A673 (cell line): ENCODE data around the gene GSG1L2.

Experiments
- EZH2 ChIP-seq: fragments of 200-600 bp; sonication (generic); IDR thresholded peaks from 2 replicates; pipeline ENCODE4 v1.6.1; 2017; ENCODE audit warnings: borderline replicate concordance, low read depth, mild to moderate bottlenecking, mixed read lengths, antibody characterized with exemption, low read length; ENCODE audit not compliant: poor library complexity, severe bottlenecking
- TF ChIP-seq, protein P1 (sequence below): fragments of 300-800, 200-600 bp; sonication (generic); conservative IDR thresholded peaks from 2 replicates; pipeline ENCODE4 v1.5.1; 2017; ENCODE audit warnings: low read depth, mild to moderate bottlenecking, antibody characterized with exemption, low read length, moderate library complexity, mixed read lengths

DNA sequence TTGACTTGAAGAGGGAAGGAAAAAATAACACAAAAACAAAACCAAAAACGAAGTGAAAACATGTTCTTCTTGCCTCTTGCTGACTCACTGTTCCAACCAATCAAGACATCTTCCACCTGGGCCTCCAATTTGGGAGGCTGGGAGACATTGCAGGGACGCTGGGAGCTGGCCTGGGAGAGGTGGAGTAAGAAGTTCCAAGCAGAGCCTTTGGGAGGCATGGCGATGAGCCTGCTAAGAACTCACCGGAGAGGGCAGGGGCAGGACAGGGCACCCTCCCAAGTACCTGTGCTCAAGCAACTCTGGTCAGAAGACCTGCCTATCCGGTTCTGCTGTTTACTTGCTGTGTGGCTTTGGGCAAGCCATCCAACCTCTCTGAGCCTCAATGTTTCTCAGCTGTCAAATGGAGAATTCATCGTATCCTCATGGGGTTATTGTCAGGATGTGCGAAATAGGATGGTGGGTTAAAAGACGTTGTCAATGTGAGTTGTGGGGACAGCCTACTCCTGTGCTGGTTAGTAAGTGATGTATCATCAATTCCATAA lies 3.0 kb upstream of the GSG1L2 start:
- TF ChIP-seq, protein P1, sequence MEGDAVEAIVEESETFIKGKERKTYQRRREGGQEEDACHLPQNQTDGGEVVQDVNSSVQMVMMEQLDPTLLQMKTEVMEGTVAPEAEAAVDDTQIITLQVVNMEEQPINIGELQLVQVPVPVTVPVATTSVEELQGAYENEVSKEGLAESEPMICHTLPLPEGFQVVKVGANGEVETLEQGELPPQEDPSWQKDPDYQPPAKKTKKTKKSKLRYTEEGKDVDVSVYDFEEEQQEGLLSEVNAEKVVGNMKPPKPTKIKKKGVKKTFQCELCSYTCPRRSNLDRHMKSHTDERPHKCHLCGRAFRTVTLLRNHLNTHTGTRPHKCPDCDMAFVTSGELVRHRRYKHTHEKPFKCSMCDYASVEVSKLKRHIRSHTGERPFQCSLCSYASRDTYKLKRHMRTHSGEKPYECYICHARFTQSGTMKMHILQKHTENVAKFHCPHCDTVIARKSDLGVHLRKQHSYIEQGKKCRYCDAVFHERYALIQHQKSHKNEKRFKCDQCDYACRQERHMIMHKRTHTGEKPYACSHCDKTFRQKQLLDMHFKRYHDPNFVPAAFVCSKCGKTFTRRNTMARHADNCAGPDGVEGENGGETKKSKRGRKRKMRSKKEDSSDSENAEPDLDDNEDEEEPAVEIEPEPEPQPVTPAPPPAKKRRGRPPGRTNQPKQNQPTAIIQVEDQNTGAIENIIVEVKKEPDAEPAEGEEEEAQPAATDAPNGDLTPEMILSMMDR: no peak
- no peak for TF ChIP-seq EZH2
